ENCODE data around the gene ANKRD49.

ANKRD49 gene

DNA sequence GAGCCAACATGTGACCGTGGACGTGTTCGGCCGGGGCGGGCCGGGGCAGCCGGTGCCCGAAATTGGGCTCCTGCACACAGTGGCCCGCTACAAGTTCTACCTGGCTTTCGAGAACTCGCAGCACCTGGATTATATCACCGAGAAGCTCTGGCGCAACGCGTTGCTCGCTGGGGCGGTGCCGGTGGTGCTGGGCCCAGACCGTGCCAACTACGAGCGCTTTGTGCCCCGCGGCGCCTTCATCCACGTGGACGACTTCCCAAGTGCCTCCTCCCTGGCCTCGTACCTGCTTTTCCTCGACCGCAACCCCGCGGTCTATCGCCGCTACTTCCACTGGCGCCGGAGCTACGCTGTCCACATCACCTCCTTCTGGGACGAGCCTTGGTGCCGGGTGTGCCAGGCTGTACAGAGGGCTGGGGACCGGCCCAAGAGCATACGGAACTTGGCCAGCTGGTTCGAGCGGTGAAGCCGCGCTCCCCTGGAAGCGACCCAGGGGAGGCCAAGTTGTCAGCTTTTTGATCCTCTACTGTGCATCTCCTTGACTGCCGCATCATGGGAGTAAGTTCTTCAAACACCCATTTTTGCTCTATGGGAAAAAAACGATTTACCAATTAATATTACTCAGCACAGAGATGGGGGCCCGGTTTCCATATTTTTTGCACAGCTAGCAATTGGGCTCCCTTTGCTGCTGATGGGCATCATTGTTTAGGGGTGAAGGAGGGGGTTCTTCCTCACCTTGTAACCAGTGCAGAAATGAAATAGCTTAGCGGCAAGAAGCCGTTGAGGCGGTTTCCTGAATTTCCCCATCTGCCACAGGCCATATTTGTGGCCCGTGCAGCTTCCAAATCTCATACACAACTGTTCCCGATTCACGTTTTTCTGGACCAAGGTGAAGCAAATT lies 51.7 kb downstream of the ANKRD49 start:
- Mint-ChIP-seq H3K36me3 (ENCODE audit: low read depth) (peaks cover 4% of the 10 kb centered on the region), H3K4me1 (ENCODE audit: low read depth) (peaks cover 33% of the 10 kb centered on the region), H3K4me3 (peak overlapping the region; percentile 75), H3K9me3 (no peaks in the 10 kb centered on the region), H3K27ac (peak overlapping the region; percentile 23), H3K27me3 (ENCODE audit: low read depth) (no peaks in the 10 kb centered on the region)

DNA sequence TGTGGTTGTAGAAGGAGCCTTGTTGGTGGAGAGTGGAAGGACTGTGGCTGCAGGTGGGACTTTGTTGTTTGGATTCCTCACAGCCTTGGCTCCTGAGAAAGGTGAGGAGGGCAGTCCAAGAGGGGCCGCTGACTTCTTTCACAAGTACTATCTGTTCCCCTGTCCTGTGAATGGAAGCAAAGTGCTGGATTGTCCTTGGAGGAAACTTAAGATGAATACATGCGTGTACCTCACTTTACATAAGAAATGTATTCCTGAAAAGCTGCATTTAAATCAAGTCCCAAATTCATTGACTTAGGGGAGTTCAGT lies 52.3 kb downstream of the ANKRD49 start:
- H3K27ac Mint-ChIP-seq: no peak overlapping the region
- peaks cover 4% of the 10 kb centered on the region for H3K36me3 Mint-ChIP-seq (ENCODE audit: low read depth)
- H3K9me3 Mint-ChIP-seq: no peaks in the 10 kb centered on the region
- peaks cover 33% of the 10 kb centered on the region for H3K4me1 Mint-ChIP-seq (ENCODE audit: low read depth)
- no peaks in the 10 kb centered on the region for H3K27me3 Mint-ChIP-seq (ENCODE audit: low read depth)
- peak overlapping the region; percentile 60 for H3K4me3 Mint-ChIP-seq

DNA sequence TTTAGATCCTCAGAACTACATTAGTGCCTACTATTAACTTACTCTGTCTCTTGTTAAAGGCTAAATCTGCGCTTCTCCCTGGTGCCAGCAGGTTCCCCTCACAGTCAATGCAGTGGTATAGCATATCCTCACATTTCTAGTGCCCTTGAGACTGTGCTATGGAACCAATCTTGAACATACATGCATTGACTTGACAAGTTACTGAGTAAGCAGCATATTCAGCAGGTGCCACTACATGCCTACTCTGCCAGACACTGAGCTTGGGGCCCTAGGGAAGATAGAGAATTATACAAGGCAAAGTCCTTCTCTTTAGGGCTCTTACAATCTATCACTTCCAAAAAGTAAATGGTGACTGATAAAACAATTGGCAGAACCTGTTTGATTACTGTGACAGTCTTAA lies 53.1 kb downstream of the ANKRD49 start:
- H3K9me3 Mint-ChIP-seq: no peaks in the 10 kb centered on the region
- H3K27ac Mint-ChIP-seq: no peak overlapping the region
- no peaks in the 10 kb centered on the region for H3K27me3 Mint-ChIP-seq (ENCODE audit: low read depth)
- peaks cover 33% of the 10 kb centered on the region for H3K4me1 Mint-ChIP-seq (ENCODE audit: low read depth)
- no peak overlapping the region for H3K4me3 Mint-ChIP-seq
- peaks cover 4% of the 10 kb centered on the region for H3K36me3 Mint-ChIP-seq (ENCODE audit: low read depth)

DNA sequence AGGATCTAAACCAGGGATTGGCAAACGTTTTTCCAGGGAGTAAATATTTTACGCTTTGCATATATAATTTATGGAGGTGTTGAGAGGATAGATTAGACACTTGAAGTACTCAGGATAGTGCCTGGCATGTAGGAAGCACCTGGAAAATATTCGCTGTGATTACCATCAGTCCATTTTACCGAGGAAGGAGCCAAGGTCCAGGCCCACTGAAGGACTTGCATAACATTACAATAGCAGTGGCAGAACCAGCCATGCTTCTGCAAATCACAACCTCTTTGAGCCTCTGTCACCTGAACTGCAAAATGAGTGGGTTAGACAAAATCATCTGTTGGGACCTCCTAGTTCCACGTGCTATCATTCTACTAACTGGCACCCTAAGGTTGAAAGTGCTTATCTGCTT lies 55.4 kb downstream of the ANKRD49 start:
- H3K36me3 Mint-ChIP-seq (ENCODE audit: low read depth): peaks cover 4% of the 10 kb centered on the region
- H3K27ac Mint-ChIP-seq: no peak overlapping the region
- no peaks in the 10 kb centered on the region for H3K9me3 Mint-ChIP-seq
- no peak overlapping the region for H3K4me3 Mint-ChIP-seq
- peaks cover 23% of the 10 kb centered on the region for H3K4me1 Mint-ChIP-seq (ENCODE audit: low read depth)
- no peaks in the 10 kb centered on the region for H3K27me3 Mint-ChIP-seq (ENCODE audit: low read depth)
